ENCODE measurements around the gene LRRC73.

DNA sequence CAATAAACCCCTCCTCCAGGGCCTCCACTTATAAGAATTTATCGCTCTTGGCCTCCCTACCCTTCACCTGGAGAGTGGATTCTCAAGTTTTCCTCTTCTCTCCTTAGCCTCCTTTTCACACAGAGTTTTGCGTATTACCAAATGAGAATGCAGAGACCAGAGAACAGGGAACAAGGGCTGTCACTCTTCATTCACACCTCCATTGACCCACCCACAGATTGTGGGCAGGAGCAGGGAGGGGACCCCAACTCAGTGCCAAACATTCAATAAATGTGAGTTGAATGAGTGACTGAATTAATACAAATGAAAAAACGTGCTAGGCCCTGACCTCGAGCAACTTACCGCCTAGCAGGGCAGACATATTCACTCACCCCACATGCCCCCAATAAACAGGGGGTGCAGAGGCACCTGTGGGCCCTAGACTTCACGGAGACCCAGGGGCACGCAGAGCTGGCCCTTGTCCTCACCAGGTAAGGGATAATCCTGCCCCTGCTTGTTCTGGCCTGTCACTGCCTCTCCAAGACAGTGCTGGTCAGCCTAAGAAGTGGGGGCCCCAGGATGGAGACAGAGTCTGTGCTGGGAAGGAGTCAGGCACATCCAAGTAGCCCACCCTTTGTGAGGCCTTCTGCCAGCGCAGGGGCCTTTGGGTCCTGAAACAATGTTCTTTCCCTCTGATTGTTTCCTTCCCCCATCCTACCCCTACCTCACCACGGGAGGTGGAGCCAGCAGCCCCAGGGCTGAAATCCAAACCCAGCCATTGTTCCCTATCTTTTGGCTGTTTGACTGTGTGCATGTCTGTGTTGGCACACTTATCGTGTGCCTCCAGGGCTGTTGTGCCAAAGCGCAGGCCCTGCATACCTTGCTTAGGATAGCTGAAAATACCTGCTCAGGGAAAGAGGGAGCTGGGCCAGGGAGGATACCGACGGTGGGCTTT lies 41.1 kb downstream of the LRRC73 start:
- no peak for TF ChIP-seq POLR2A (IDR thresholded peaks at IDR 0.05)
- TF ChIP-seq, protein P1, sequence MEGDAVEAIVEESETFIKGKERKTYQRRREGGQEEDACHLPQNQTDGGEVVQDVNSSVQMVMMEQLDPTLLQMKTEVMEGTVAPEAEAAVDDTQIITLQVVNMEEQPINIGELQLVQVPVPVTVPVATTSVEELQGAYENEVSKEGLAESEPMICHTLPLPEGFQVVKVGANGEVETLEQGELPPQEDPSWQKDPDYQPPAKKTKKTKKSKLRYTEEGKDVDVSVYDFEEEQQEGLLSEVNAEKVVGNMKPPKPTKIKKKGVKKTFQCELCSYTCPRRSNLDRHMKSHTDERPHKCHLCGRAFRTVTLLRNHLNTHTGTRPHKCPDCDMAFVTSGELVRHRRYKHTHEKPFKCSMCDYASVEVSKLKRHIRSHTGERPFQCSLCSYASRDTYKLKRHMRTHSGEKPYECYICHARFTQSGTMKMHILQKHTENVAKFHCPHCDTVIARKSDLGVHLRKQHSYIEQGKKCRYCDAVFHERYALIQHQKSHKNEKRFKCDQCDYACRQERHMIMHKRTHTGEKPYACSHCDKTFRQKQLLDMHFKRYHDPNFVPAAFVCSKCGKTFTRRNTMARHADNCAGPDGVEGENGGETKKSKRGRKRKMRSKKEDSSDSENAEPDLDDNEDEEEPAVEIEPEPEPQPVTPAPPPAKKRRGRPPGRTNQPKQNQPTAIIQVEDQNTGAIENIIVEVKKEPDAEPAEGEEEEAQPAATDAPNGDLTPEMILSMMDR (IDR thresholded peaks at IDR 0.05 in 4 of 5, conservative IDR thresholded peaks at IDR 0.05 in 1 of 5): no peak

All from gastrocnemius medialis (tissue), 4 donors.